PC-9 (cell line): ENCODE measurements around the gene NOX5. TPM values are rescaled to one million over a fixed set of nuclear protein-coding genes. Genes with fewer than 3 reads are reported as not detected.

Experiments used
- BruUV-seq: library from RNA; stranded (reverse); fragments of 400-500 nt; replicated peaks from 2 replicates; lab custom pipeline; 2021; lab: Mats Ljungman, UMichigan
- CTCF ChIA-PET: fragments of 300-600 bp; sonication (Branson Sonifier 250); formaldehyde crosslinking; loops from one replicate; lab custom pipeline; 2022; ENCODE audit warnings: antibody characterized with exemption; lab: Charles Lee
- POLR2A ChIA-PET: fragments of 300-600 bp; sonication (Branson Sonifier 250); formaldehyde crosslinking; loops from one replicate; lab custom pipeline; 2022; ENCODE audit warnings: antibody characterized with exemption; ENCODE audit not compliant: unreplicated experiment; lab: Charles Lee
- DNase-seq, 2 experiments: peaks; one replicate each; pipeline versions ENCODE4 v3.0.0 to v3.0.0-alpha.2; 2015 to 2022; ENCODE audit warnings: mixed read lengths in 1 of 2
- H2AFZ ChIP-seq: fragments of 200-600 bp; sonication (generic); 2 replicates; pipeline ENCODE4 v1.8.1; 2017; ENCODE audit warnings: antibody characterized with exemption
- H3F3A ChIP-seq: fragments of 200-600 bp; sonication (generic); 2 replicates; pipeline ENCODE4 v1.8.1; 2017; ENCODE audit warnings: antibody characterized with exemption, mild to moderate bottlenecking, low read depth; ENCODE audit not compliant: insufficient read depth
- H3K27ac ChIP-seq: fragments of 200-600 bp; sonication (generic); 2 replicates; pipeline ENCODE4 v1.6.1; 2016; ENCODE audit warnings: mixed run types
- H3K27me3 ChIP-seq: fragments of 200-600 bp; sonication (generic); 2 replicates; pipeline ENCODE4 v1.6.1; 2016; ENCODE audit warnings: low read depth, mixed run types; ENCODE audit not compliant: insufficient read depth
- H3K36me3 ChIP-seq: fragments of 200-600 bp; sonication (generic); 2 replicates; pipeline ENCODE4 v1.6.1; 2016; ENCODE audit warnings: low read depth, mixed run types
- H3K4me1 ChIP-seq: fragments of 200-600 bp; sonication (generic); replicated peaks from 2 replicates; pipeline ENCODE4 v1.6.1; 2016; ENCODE audit warnings: mixed run types; ENCODE audit not compliant: insufficient read depth
- H3K4me2 ChIP-seq: fragments of 200-600 bp; sonication (generic); 2 replicates; pipeline ENCODE4 v1.6.1; 2017; ENCODE audit warnings: mixed run types
- H3K4me3 ChIP-seq: fragments of 200-600 bp; sonication (generic); 2 replicates; pipeline ENCODE4 v1.6.1; 2016; ENCODE audit warnings: mixed run types
- H3K79me2 ChIP-seq: fragments of 200-600 bp; sonication (generic); 2 replicates; pipeline ENCODE4 v1.6.1; 2017; ENCODE audit warnings: low read depth, mixed run types
- H3K9me2 ChIP-seq: fragments of 200-600 bp; sonication (generic); 2 replicates; pipeline ENCODE4 v1.8.1; 2017; ENCODE audit warnings: mild to moderate bottlenecking; ENCODE audit not compliant: insufficient read depth
- H3K9me3 ChIP-seq: fragments of 200-600 bp; sonication (generic); 2 replicates; pipeline ENCODE4 v1.8.1; 2016; ENCODE audit warnings: low read depth; ENCODE audit not compliant: insufficient read depth
- H4K20me1 ChIP-seq: fragments of 200-600 bp; sonication (generic); 2 replicates; pipeline ENCODE4 v1.8.1; 2017; ENCODE audit not compliant: insufficient read depth
- CTCF ChIP-seq: fragments of 200-600 bp; sonication (generic); conservative IDR thresholded peaks from 2 replicates; pipeline ENCODE4 v1.6.1; 2017; ENCODE audit warnings: mixed run types, antibody characterized with exemption, mild to moderate bottlenecking, moderate library complexity
- EZH2 ChIP-seq: fragments of 200-600 bp; sonication (generic); IDR thresholded peaks from 2 replicates; pipeline ENCODE4 v1.8.0; 2017; ENCODE audit warnings: antibody characterized with exemption, low read depth
- intact Hi-C: fragments of 100-400 bp; cut with micrococcal nuclease; formaldehyde crosslinking; loops from one replicate; pipeline ENCODE4 v1.10.0; 2022; ENCODE audit not compliant: unreplicated experiment
- total RNA-seq: library from RNA; stranded (reverse); gene quantifications from 2 replicates; pipeline ENCODE4 v1.2.3, GENCODE V29; 2021

The NOX5 gene
- total RNA-seq, 1 experiment from 2014 or later = 1.5 TPM

GRCh38 chr15:69038508-69038907 is 24.0 kb downstream of the NOX5 start:
- no peaks in the 10 kb centered on the region for H3K36me3 ChIP-seq
- POLR2A ChIA-PET = no interaction called here
- H4K20me1 ChIP-seq = no peaks in the 10 kb centered on the region
- no peaks in the 10 kb centered on the region for H3K27me3 ChIP-seq
- TF ChIP-seq CTCF = no peak
- TF ChIP-seq EZH2 = no peak
- H2AFZ ChIP-seq = no peak overlapping the region
- no peak overlapping the region for H3K4me2 ChIP-seq
- CTCF ChIA-PET = interaction anchor here (0.6 kb wide), 1 partner anchor 80 kb away, joined by 5 read pairs; no protein-coding TSS in a partner anchor
- H3K9me3 ChIP-seq = no peaks in the 10 kb centered on the region
- H3F3A ChIP-seq = peaks cover 14% of the 10 kb centered on the region
- peaks cover 42% of the 10 kb centered on the region for H3K4me1 ChIP-seq
- H3K4me3 ChIP-seq = no peak overlapping the region
- H3K27ac ChIP-seq = no peak overlapping the region
- H3K79me2 ChIP-seq = no peaks in the 10 kb centered on the region
- DNase-seq = no peak
- BruUV-seq = no TSS peak
- H3K9me2 ChIP-seq = no peaks in the 10 kb centered on the region
- intact Hi-C loops = no loop called here

- no peaks in the 10 kb centered on the region for H3K9me2 ChIP-seq
- DNase-seq = no peak
- intact Hi-C loops = no loop called here
- no peak overlapping the region for H3K4me2 ChIP-seq
- no peaks in the 10 kb centered on the region for H3K36me3 ChIP-seq
- peaks cover 44% of the 10 kb centered on the region for H3K4me1 ChIP-seq
- no peaks in the 10 kb centered on the region for H3K9me3 ChIP-seq
- CTCF ChIA-PET = no interaction called here
- no peaks in the 10 kb centered on the region for H4K20me1 ChIP-seq
- H3K27me3 ChIP-seq = no peaks in the 10 kb centered on the region
- no peak overlapping the region for H3K4me3 ChIP-seq
- TF ChIP-seq EZH2 (no peak), CTCF (no peak)
- no TSS peak for BruUV-seq
- H3F3A ChIP-seq = peaks cover 20% of the 10 kb centered on the region
- no peak overlapping the region for H2AFZ ChIP-seq
- POLR2A ChIA-PET = interaction anchor here (0.6 kb wide), 1 partner anchor 384 kb away, joined by 6 read pairs; no protein-coding TSS in a partner anchor
- no peaks in the 10 kb centered on the region for H3K79me2 ChIP-seq
- H3K27ac ChIP-seq = no peak overlapping the region
Measured at GRCh38 chr15:69039516-69040225, 25.2 kb downstream of the NOX5 start.

GRCh38 chr15:69042531-69042930 is 28.0 kb downstream of the NOX5 start:
- no peaks in the 10 kb centered on the region for H4K20me1 ChIP-seq
- H3K4me1 ChIP-seq = peaks cover 54% of the 10 kb centered on the region
- TF ChIP-seq CTCF = no peak
- TF ChIP-seq EZH2 = no peak
- H3K9me3 ChIP-seq = no peaks in the 10 kb centered on the region
- H3F3A ChIP-seq = peaks cover 38% of the 10 kb centered on the region
- ChIA-PET CTCF (no interaction called here), POLR2A (no interaction called here)
- intact Hi-C loops = no loop called here
- no peaks in the 10 kb centered on the region for H3K36me3 ChIP-seq
- no peaks in the 10 kb centered on the region for H3K79me2 ChIP-seq
- no TSS peak for BruUV-seq
- H3K4me3 ChIP-seq = peak overlapping the region; percentile 24; the same call in 1 of the 2 replicates
- no peak overlapping the region for H2AFZ ChIP-seq
- H3K4me2 ChIP-seq = peak overlapping the region; percentile 67
- no peaks in the 10 kb centered on the region for H3K27me3 ChIP-seq
- H3K27ac ChIP-seq = peak overlapping the region; percentile 97
- DNase-seq = no peak
- no peaks in the 10 kb centered on the region for H3K9me2 ChIP-seq
